Testis (tissue), 2 donors: ENCODE measurements around the gene PHF23.

Experiments used
- CTCF ChIP-seq, 3 experiments: fragments of 450-650 bp in 2 of 3; fragments of 200-600 bp in 1 of 3; sonication (generic) in 1 of 3; IDR thresholded peaks; one replicate each; pipeline ENCODE4 v1.5.1; 2016 to 2019; ENCODE audit warnings: antibody characterized with exemption in 3 of 3, mild to moderate bottlenecking in 2 of 3, moderate library complexity in 1 of 3
- POLR2A ChIP-seq: fragments of 450-650 bp; IDR thresholded peaks from one replicate; pipeline ENCODE4 v1.6.1; 2017; ENCODE audit warnings: antibody characterized with exemption, mild to moderate bottlenecking, moderate library complexity

DNA sequence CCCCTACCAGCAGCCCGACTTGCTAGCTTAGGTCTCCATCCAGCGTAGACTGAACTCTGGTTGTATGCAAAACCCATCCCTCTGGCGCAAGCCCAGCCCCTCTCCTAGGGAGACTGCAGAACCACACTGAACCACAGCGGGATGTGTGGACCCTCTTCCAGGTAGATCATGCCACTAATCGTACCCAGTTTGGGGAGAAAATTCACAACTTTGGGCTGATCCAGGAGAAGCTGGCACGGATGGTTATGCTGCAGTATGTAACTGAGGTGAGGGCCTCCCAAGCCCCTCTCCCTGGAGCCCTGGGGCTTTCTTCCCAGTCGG, 16.3 kb downstream of the PHF23 start:
- TF ChIP-seq CTCF (IDR thresholded peaks at IDR 0.05) = peak in 1 of 3 experiments; percentile 3
- TF ChIP-seq POLR2A = no peak
